Measurements from ENCODE around the gene IFT20.
A peak's percentile ranks its signal among the peaks of the same experiment; 100 is the strongest.

The IFT20 gene

DNA sequence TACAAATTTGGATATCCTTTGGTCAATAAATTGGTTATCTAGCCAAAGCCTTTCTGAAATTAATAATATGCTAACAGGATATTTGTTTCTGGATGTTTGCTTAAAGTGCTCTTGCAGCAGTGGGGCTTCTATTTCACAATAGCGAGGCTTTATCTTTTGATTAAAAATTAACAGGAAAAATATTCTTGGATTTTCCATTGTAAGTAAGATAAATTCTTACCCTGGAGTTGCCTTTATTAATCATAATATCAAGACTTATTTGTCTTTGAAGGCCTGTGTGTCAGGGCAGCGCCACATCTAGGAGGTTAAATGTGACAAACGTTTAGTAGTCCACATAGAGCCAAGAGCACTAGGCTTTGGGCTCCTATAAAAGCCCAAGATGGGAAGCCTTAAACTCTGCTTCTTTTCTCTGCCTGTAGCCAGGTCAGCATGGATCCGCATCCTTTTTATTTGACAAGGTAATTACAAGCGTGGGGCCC is 11.0 kb downstream of the IFT20 start:
- H3K36me3 ChIP-seq (replicated peaks; ENCODE audit: low read depth, low read length) = peaks cover 70% of the 10 kb centered on the region

GRCh38 chr17:28320215-28321061 is 14.8 kb downstream of the IFT20 start:
- H3K27me3 ChIP-seq (ENCODE audit: low read depth, low read length) = no peaks in the 10 kb centered on the region
- H3K4me3 ChIP-seq (ENCODE audit: low read length) = peak overlapping the region; percentile 84
- H3K27ac ChIP-seq (ENCODE audit: low read length) = peak overlapping the region; percentile 73
- H3K4me2 ChIP-seq (ENCODE audit: low read length) = peak overlapping the region; percentile 97
- TF ChIP-seq EZH2phosphoT487 (IDR thresholded peaks at IDR 0.05; ENCODE audit: low read depth) = no peak
- TF ChIP-seq, protein P1, sequence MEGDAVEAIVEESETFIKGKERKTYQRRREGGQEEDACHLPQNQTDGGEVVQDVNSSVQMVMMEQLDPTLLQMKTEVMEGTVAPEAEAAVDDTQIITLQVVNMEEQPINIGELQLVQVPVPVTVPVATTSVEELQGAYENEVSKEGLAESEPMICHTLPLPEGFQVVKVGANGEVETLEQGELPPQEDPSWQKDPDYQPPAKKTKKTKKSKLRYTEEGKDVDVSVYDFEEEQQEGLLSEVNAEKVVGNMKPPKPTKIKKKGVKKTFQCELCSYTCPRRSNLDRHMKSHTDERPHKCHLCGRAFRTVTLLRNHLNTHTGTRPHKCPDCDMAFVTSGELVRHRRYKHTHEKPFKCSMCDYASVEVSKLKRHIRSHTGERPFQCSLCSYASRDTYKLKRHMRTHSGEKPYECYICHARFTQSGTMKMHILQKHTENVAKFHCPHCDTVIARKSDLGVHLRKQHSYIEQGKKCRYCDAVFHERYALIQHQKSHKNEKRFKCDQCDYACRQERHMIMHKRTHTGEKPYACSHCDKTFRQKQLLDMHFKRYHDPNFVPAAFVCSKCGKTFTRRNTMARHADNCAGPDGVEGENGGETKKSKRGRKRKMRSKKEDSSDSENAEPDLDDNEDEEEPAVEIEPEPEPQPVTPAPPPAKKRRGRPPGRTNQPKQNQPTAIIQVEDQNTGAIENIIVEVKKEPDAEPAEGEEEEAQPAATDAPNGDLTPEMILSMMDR (IDR thresholded peaks at IDR 0.05; ENCODE audit: low read depth, low read length) = no peak
- peaks cover 86% of the 10 kb centered on the region for H3K79me2 ChIP-seq (ENCODE audit: low read length)
- no peaks in the 10 kb centered on the region for H3K9me3 ChIP-seq (ENCODE audit: insufficient read depth, low read length)
- peaks cover 58% of the 10 kb centered on the region for H3K4me1 ChIP-seq (ENCODE audit: low read length)
- H4K20me1 ChIP-seq (ENCODE audit: insufficient read depth, low read length) = peaks cover 37% of the 10 kb centered on the region
- peak overlapping the region; percentile 90 for H3K9ac ChIP-seq (ENCODE audit: low read length)
- peaks cover 34% of the 10 kb centered on the region for H3K36me3 ChIP-seq (replicated peaks; ENCODE audit: low read depth, low read length)
- no peak overlapping the region for H2AFZ ChIP-seq (ENCODE audit: low read depth, low read length)

More for the DNA sequence above, 11.0 kb downstream of the IFT20 start:
- H3K9me3 ChIP-seq (ENCODE audit: insufficient read depth, low read length) = no peaks in the 10 kb centered on the region
- H3K9ac ChIP-seq (ENCODE audit: low read length) = no peak overlapping the region
- peak overlapping the region; percentile 13 for H3K4me3 ChIP-seq (ENCODE audit: low read length)
- H3K27ac ChIP-seq (ENCODE audit: low read length) = peak overlapping the region; percentile 94
- H3K4me1 ChIP-seq (ENCODE audit: low read length) = peaks cover 82% of the 10 kb centered on the region
- no peak overlapping the region for H2AFZ ChIP-seq (ENCODE audit: low read depth, low read length)
- H3K4me2 ChIP-seq (ENCODE audit: low read length) = peak overlapping the region; percentile 49
- peaks cover 96% of the 10 kb centered on the region for H3K79me2 ChIP-seq (ENCODE audit: low read length)
- TF ChIP-seq, protein P1 (IDR thresholded peaks at IDR 0.05; ENCODE audit: low read depth, low read length) = no peak
- TF ChIP-seq EZH2phosphoT487 (IDR thresholded peaks at IDR 0.05; ENCODE audit: low read depth) = no peak
- H4K20me1 ChIP-seq (ENCODE audit: insufficient read depth, low read length) = peaks cover 53% of the 10 kb centered on the region
- H3K27me3 ChIP-seq (ENCODE audit: low read depth, low read length) = no peaks in the 10 kb centered on the region

DNA sequence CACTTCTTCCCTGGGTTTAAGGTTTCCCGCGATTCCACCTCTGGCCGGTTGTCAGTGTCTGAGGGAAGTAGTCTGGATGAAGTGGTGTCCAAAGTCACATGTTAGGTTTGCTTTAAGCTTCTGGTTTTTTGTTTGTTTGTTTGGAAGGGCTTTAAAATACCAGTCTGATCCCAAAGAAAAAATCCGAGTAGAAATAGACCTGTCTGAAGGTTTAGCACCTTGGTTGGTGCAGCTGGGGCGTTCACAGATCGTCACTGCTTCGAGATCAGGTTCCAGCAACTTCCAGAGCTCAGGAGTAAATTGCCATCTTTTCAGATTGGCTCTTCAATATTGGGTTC is 15.7 kb downstream of the IFT20 start:
- peaks cover 28% of the 10 kb centered on the region for H4K20me1 ChIP-seq (ENCODE audit: insufficient read depth, low read length)
- no peaks in the 10 kb centered on the region for H3K27me3 ChIP-seq (ENCODE audit: low read depth, low read length)
- peak overlapping the region; percentile 84 for H3K4me3 ChIP-seq (ENCODE audit: low read length)
- peaks cover 49% of the 10 kb centered on the region for H3K4me1 ChIP-seq (ENCODE audit: low read length)
- no peak overlapping the region for H2AFZ ChIP-seq (ENCODE audit: low read depth, low read length)
- H3K36me3 ChIP-seq (replicated peaks; ENCODE audit: low read depth, low read length) = peaks cover 27% of the 10 kb centered on the region
- TF ChIP-seq EZH2phosphoT487 (IDR thresholded peaks at IDR 0.05; ENCODE audit: low read depth) = no peak
- TF ChIP-seq, protein P1 (IDR thresholded peaks at IDR 0.05; ENCODE audit: low read depth, low read length) = no peak
- peaks cover 77% of the 10 kb centered on the region for H3K79me2 ChIP-seq (ENCODE audit: low read length)
- peak overlapping the region; percentile 90 for H3K9ac ChIP-seq (ENCODE audit: low read length)
- peak overlapping the region; percentile 73 for H3K27ac ChIP-seq (ENCODE audit: low read length)
- peak overlapping the region; percentile 97 for H3K4me2 ChIP-seq (ENCODE audit: low read length)
- H3K9me3 ChIP-seq (ENCODE audit: insufficient read depth, low read length) = no peaks in the 10 kb centered on the region

- Histone ChIP-seq H3K4me1 (ENCODE audit: low read length) (peaks cover 44% of the 10 kb centered on the region), H3K4me2 (ENCODE audit: low read length) (peak within 1 kb of the TSS; percentile 97), H3K79me2 (ENCODE audit: low read length) (peaks cover 71% of the 10 kb centered on the region), H3K36me3 (replicated peaks; ENCODE audit: low read depth, low read length) (peaks cover 23% of the 10 kb centered on the region), H3K4me3 (ENCODE audit: low read length) (peak within 1 kb of the TSS; percentile 84), H3K9me3 (ENCODE audit: insufficient read depth, low read length) (no peaks in the 10 kb centered on the region), H3K27me3 (ENCODE audit: low read depth, low read length) (no peaks in the 10 kb centered on the region), H3K27ac (ENCODE audit: low read length) (peak within 1 kb of the TSS; percentile 73), H4K20me1 (ENCODE audit: insufficient read depth, low read length) (peaks cover 22% of the 10 kb centered on the region), H3K9ac (ENCODE audit: low read length) (peak within 1 kb of the TSS; percentile 97), H2AFZ (ENCODE audit: low read depth, low read length) (peak within 1 kb of the TSS; percentile 61; the same call in 1 of the 2 replicates)
- TF ChIP-seq, protein P1 (IDR thresholded peaks at IDR 0.05; ENCODE audit: low read depth, low read length) = no peak
- no peak for TF ChIP-seq EZH2phosphoT487 (IDR thresholded peaks at IDR 0.05; ENCODE audit: low read depth)
Measured at GRCh38 chr17:28318759-28319597, 16.3 kb downstream of the IFT20 start, which contains the start of gene TMEM97. Gene TMEM97, plus strand, starts transcription at chr17:28319200. Its CDS starts 40 bp downstream, at chr17:28319240.
